Mesothelial cell of epicardium (in vitro differentiated cells): ENCODE measurements around the gene RAPGEF1. TPM values are rescaled to one million over a fixed set of nuclear protein-coding genes. Genes with fewer than 3 reads are reported as not detected.
A peak's percentile ranks its signal among the peaks of the same experiment; 100 is the strongest.

ENCODE experiments used
- DNase-seq, 2 experiments: peaks; one replicate each; pipeline ENCODE4 v3.0.0; 2021; ENCODE audit warnings: low spot score in 2 of 2; ENCODE audit not compliant: unreplicated experiment in 2 of 2
- H3K27ac Mint-ChIP-seq: 2 replicates; pipeline ENCODE4 v1.8.0; 2021; ENCODE audit warnings: mixed read lengths
- H3K27me3 Mint-ChIP-seq: 2 replicates; pipeline ENCODE4 v1.8.0; 2021; ENCODE audit warnings: low read depth, mixed read lengths
- H3K36me3 Mint-ChIP-seq: 2 replicates; pipeline ENCODE4 v1.8.0; 2021; ENCODE audit warnings: mixed read lengths
- H3K4me1 Mint-ChIP-seq: 2 replicates; pipeline ENCODE4 v1.8.0; 2021; ENCODE audit warnings: mixed read lengths
- H3K4me3 Mint-ChIP-seq: 2 replicates; pipeline ENCODE4 v1.8.0; 2021; ENCODE audit warnings: mild to moderate bottlenecking, moderate library complexity, mixed read lengths
- H3K9me3 Mint-ChIP-seq: 2 replicates; pipeline ENCODE4 v1.8.0; 2021; ENCODE audit warnings: mixed read lengths
- CTCF ChIP-seq: fragments of 200-600 bp; sonication (generic); IDR thresholded peaks from one replicate; pipeline ENCODE4 v1.5.0; 2021; ENCODE audit warnings: antibody characterized with exemption; ENCODE audit not compliant: unreplicated experiment
- total RNA-seq: library from RNA; stranded (reverse); gene quantifications from 3 replicates; pipeline ENCODE4 v1.2.1, GENCODE V29; 2021

Gene RAPGEF1
- total RNA-seq, 1 donor from 2014 or later = 50.4 TPM

- no peak for DNase-seq
- H3K27me3 Mint-ChIP-seq = no peaks in the 10 kb centered on the region
- peaks cover 5% of the 10 kb centered on the region for H3K4me1 Mint-ChIP-seq
- no peak overlapping the region for H3K4me3 Mint-ChIP-seq
- no peak overlapping the region for H3K27ac Mint-ChIP-seq
- H3K36me3 Mint-ChIP-seq = peaks cover 14% of the 10 kb centered on the region
- peaks cover 8% of the 10 kb centered on the region for H3K9me3 Mint-ChIP-seq
- TF ChIP-seq CTCF = no peak
Measured at GRCh38 chr9:131566158-131566557, 173.7 kb downstream of the RAPGEF1 start.

DNA sequence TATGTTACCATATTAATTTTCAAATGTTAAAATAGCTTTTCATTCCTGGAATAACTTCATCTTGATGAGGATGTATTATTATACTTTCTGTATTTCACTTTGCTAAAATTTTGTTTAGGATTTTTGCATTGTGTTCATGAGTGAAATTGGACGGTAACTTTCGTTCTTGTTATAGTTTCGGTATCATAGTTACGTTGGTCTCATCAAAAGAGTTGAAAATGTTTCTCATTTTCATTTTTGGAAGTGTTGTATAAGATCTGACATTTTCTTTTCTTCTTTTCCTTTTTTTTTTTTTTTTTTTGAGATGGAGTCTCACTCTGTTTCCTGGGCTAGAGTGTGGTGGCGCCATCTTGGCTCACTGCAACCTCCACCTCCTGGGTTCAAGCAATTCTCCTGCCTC is 174.5 kb downstream of the RAPGEF1 start:
- H3K36me3 Mint-ChIP-seq = peaks cover 11% of the 10 kb centered on the region
- H3K9me3 Mint-ChIP-seq = peaks cover 12% of the 10 kb centered on the region
- H3K27me3 Mint-ChIP-seq = no peaks in the 10 kb centered on the region
- H3K4me3 Mint-ChIP-seq = no peak overlapping the region
- no peak overlapping the region for H3K27ac Mint-ChIP-seq
- DNase-seq = no peak
- TF ChIP-seq CTCF = no peak
- H3K4me1 Mint-ChIP-seq = peaks cover 5% of the 10 kb centered on the region

GRCh38 chr9:131562032-131562959 is 177.6 kb downstream of the RAPGEF1 start:
- no peaks in the 10 kb centered on the region for H3K27me3 Mint-ChIP-seq
- no peak for TF ChIP-seq CTCF
- H3K27ac Mint-ChIP-seq = peak overlapping the region; percentile 19
- H3K36me3 Mint-ChIP-seq = peaks cover 3% of the 10 kb centered on the region
- H3K4me3 Mint-ChIP-seq = no peak overlapping the region
- H3K9me3 Mint-ChIP-seq = peaks cover 13% of the 10 kb centered on the region
- H3K4me1 Mint-ChIP-seq = peaks cover 5% of the 10 kb centered on the region
- no peak for DNase-seq

GRCh38 chr9:131559421-131560000 is 180.4 kb downstream of the RAPGEF1 start:
- peaks cover 3% of the 10 kb centered on the region for H3K36me3 Mint-ChIP-seq
- no peak overlapping the region for H3K4me3 Mint-ChIP-seq
- H3K27me3 Mint-ChIP-seq = peaks cover 25% of the 10 kb centered on the region
- no peak for DNase-seq
- no peak overlapping the region for H3K27ac Mint-ChIP-seq
- H3K4me1 Mint-ChIP-seq = peaks cover 5% of the 10 kb centered on the region
- no peak for TF ChIP-seq CTCF
- H3K9me3 Mint-ChIP-seq = peaks cover 13% of the 10 kb centered on the region

- Mint-ChIP-seq H3K27ac (no peak overlapping the region), H3K4me3 (no peak overlapping the region), H3K27me3 (peaks cover 39% of the 10 kb centered on the region), H3K4me1 (peaks cover 5% of the 10 kb centered on the region), H3K36me3 (peaks cover 3% of the 10 kb centered on the region), H3K9me3 (peaks cover 13% of the 10 kb centered on the region)
- DNase-seq = no peak
- no peak for TF ChIP-seq CTCF
Measured at GRCh38 chr9:131557855-131558548, 181.9 kb downstream of the RAPGEF1 start.
